DOHH2 (cell line): Measurements from ENCODE around the gene NRSN2.
A peak's percentile ranks its signal among the peaks of the same experiment; 100 is the strongest.

Source experiments
- H3F3A ChIP-seq: fragments of 200-600 bp; sonication (generic), shearing (Covaris generic); 2 replicates; pipeline ENCODE4 v1.6.0; 2016; ENCODE audit warnings: antibody characterized with exemption, mild to moderate bottlenecking; ENCODE audit not compliant: control insufficient read depth, insufficient read depth
- H3K27ac ChIP-seq: fragments of 200-600 bp; sonication (generic); 2 replicates; pipeline ENCODE4 v1.5.1; 2014; ENCODE audit warnings: low read depth, mild to moderate bottlenecking, low read length, moderate library complexity
- H3K27me3 ChIP-seq: fragments of 200-600 bp; sonication (generic); 2 replicates; pipeline ENCODE4 v1.6.1; 2014; ENCODE audit warnings: mild to moderate bottlenecking, low read length, mixed read lengths; ENCODE audit not compliant: control insufficient read depth
- H3K36me3 ChIP-seq: fragments of 200-600 bp; sonication (generic); 2 replicates; pipeline ENCODE4 v1.6.1; 2014; ENCODE audit warnings: mild to moderate bottlenecking, low read length, moderate library complexity, mixed read lengths; ENCODE audit not compliant: control insufficient read depth
- H3K4me1 ChIP-seq: fragments of 200-600 bp; sonication (generic); 2 replicates; pipeline ENCODE4 v1.6.1; 2014; ENCODE audit warnings: mild to moderate bottlenecking, low read length, mixed read lengths; ENCODE audit not compliant: control insufficient read depth
- H3K4me2 ChIP-seq: fragments of 200-600 bp; sonication (generic); 2 replicates; pipeline ENCODE4 v1.6.0; 2014; ENCODE audit warnings: mild to moderate bottlenecking, low read length, moderate library complexity
- H3K4me3 ChIP-seq: fragments of 200-600 bp; sonication (generic); 2 replicates; pipeline ENCODE4 v1.5.1; 2014; ENCODE audit warnings: mild to moderate bottlenecking, low read length, mixed read lengths
- H3K79me2 ChIP-seq: fragments of 200-600 bp; sonication (generic); 2 replicates; pipeline ENCODE4 v1.6.1; 2014; ENCODE audit warnings: mild to moderate bottlenecking, low read length, mixed read lengths; ENCODE audit not compliant: control insufficient read depth
- H3K9me2 ChIP-seq: fragments of 200-600 bp; sonication (generic); replicated peaks from 2 replicates; pipeline ENCODE4 v1.6.1; 2014; ENCODE audit warnings: mild to moderate bottlenecking, low read length, mixed read lengths; ENCODE audit not compliant: control insufficient read depth
- H3K9me3 ChIP-seq: fragments of 200-600 bp; sonication (generic); 2 replicates; pipeline ENCODE4 v1.6.1; 2014; ENCODE audit warnings: antibody characterized with exemption, low read length, mixed read lengths; ENCODE audit not compliant: control insufficient read depth, insufficient read depth
- H4K20me1 ChIP-seq: fragments of 200-600 bp; sonication (generic); 2 replicates; pipeline ENCODE4 v1.6.0; 2014; ENCODE audit warnings: low read depth, mild to moderate bottlenecking, antibody characterized with exemption, low read length, moderate library complexity; ENCODE audit not compliant: control insufficient read depth, insufficient read depth
- CTCF ChIP-seq: fragments of 200-600 bp; sonication (generic); IDR thresholded peaks from one replicate; pipeline ENCODE4 v1.5.1; 2014; ENCODE audit warnings: antibody characterized with exemption, mild to moderate bottlenecking, low read depth, low read length; ENCODE audit not compliant: poor library complexity, severe bottlenecking
- EZH2phosphoT487 ChIP-seq: fragments of 200-600 bp; sonication (generic); IDR thresholded peaks from 2 replicates; pipeline ENCODE4 v1.6.1; 2017; ENCODE audit warnings: borderline replicate concordance, mild to moderate bottlenecking, antibody characterized with exemption, low read length, moderate library complexity, mixed read lengths

NRSN2 gene

GRCh38 chr20:341682-342081 lies 5.2 kb upstream of the NRSN2 start:
- no peak overlapping the region for H3K4me2 ChIP-seq
- H3K27ac ChIP-seq, result no peak overlapping the region
- H3K9me2 ChIP-seq, result no peaks in the 10 kb centered on the region
- no peaks in the 10 kb centered on the region for H3K79me2 ChIP-seq
- H3K4me3 ChIP-seq, result no peak overlapping the region
- no peaks in the 10 kb centered on the region for H3K9me3 ChIP-seq
- no peaks in the 10 kb centered on the region for H3F3A ChIP-seq
- H4K20me1 ChIP-seq, result no peaks in the 10 kb centered on the region
- no peaks in the 10 kb centered on the region; the same call in 1 of the 2 replicates for H3K36me3 ChIP-seq
- H3K27me3 ChIP-seq, result no peaks in the 10 kb centered on the region
- H3K4me1 ChIP-seq, result peaks cover 7% of the 10 kb centered on the region
- TF ChIP-seq CTCF (no peak), EZH2phosphoT487 (no peak)

- H3F3A ChIP-seq, result no peaks in the 10 kb centered on the region
- H3K27me3 ChIP-seq, result no peaks in the 10 kb centered on the region
- H3K27ac ChIP-seq, result no peak overlapping the region
- no peak overlapping the region for H3K4me3 ChIP-seq
- no peaks in the 10 kb centered on the region; the same call in 1 of the 2 replicates for H3K36me3 ChIP-seq
- no peak for TF ChIP-seq EZH2phosphoT487
- no peak for TF ChIP-seq CTCF
- peaks cover 3% of the 10 kb centered on the region; the same call in 1 of the 2 replicates for H3K79me2 ChIP-seq
- H3K9me2 ChIP-seq, result no peaks in the 10 kb centered on the region
- H3K9me3 ChIP-seq, result no peaks in the 10 kb centered on the region
- no peak overlapping the region for H3K4me2 ChIP-seq
- H4K20me1 ChIP-seq, result no peaks in the 10 kb centered on the region
- H3K4me1 ChIP-seq, result peaks cover 15% of the 10 kb centered on the region
These were observed 3.8 kb upstream of the NRSN2 start for GRCh38 chr20:343107-343506.

- no peaks in the 10 kb centered on the region for H3K9me2 ChIP-seq
These were observed 775 bp upstream of the NRSN2 start for GRCh38 chr20:346033-346639.

More at GRCh38 chr20:346033-346639, 775 bp upstream of the NRSN2 start:
- Histone ChIP-seq H4K20me1 (no peaks in the 10 kb centered on the region), H3K79me2 (peaks cover 3% of the 10 kb centered on the region; the same call in 1 of the 2 replicates), H3K4me1 (peaks cover 22% of the 10 kb centered on the region), H3F3A (no peaks in the 10 kb centered on the region), H3K27me3 (no peaks in the 10 kb centered on the region), H3K4me2 (peak overlapping the region; percentile 70), H3K27ac (no peak overlapping the region), H3K4me3 (peak overlapping the region; percentile 97), H3K9me3 (no peaks in the 10 kb centered on the region), H3K36me3 (no peaks in the 10 kb centered on the region; the same call in 1 of the 2 replicates)
- no peak for TF ChIP-seq EZH2phosphoT487
- TF ChIP-seq CTCF, result no peak
